ENCODE measurements around the gene SMG6.

GRCh38 chr17:2180768-2181167, 122.8 kb downstream of the SMG6 start:
- TF ChIP-seq CTCF (IDR thresholded peaks at IDR 0.05) = no peak
- TF ChIP-seq POLR2A (IDR thresholded peaks at IDR 0.05) = no peak
- TF ChIP-seq POLR2AphosphoS5 (IDR thresholded peaks at IDR 0.05) = no peak
- TF ChIP-seq EP300 (IDR thresholded peaks at IDR 0.05) = no peak

Data from sigmoid colon (tissue), 4 donors.